NT2/D1 (cell line): ENCODE data around the gene AOPEP.

ENCODE experiments used
- SUZ12 ChIP-seq: IDR thresholded peaks from 2 replicates; pipeline ENCODE4 v1.6.1; 2011; ENCODE audit not compliant: insufficient read length, insufficient read depth; ENCODE audit errors: extremely low read depth
- YY1 ChIP-seq: IDR thresholded peaks from 2 replicates; pipeline ENCODE4 v1.6.1; 2011; ENCODE audit not compliant: insufficient read length, insufficient read depth
- ZNF274 ChIP-seq: IDR thresholded peaks from 2 replicates; pipeline ENCODE4 v1.6.1; 2011; ENCODE audit warnings: mild to moderate bottlenecking, low read depth, low read length

- TF ChIP-seq ZNF274 (no peak), YY1 (no peak), SUZ12 (no peak)
Measured at GRCh38 chr9:94971378-94972131, 245.1 kb downstream of the AOPEP start.
